ENCODE results near the gene NDFIP1. TPM values are rescaled to one million over a fixed set of nuclear protein-coding genes. Genes with fewer than 3 reads are reported as not detected.

NDFIP1 gene
- total RNA-seq, 4 donors from 2014 or later: 53.2 to 124 (median 89.0) TPM

DNA sequence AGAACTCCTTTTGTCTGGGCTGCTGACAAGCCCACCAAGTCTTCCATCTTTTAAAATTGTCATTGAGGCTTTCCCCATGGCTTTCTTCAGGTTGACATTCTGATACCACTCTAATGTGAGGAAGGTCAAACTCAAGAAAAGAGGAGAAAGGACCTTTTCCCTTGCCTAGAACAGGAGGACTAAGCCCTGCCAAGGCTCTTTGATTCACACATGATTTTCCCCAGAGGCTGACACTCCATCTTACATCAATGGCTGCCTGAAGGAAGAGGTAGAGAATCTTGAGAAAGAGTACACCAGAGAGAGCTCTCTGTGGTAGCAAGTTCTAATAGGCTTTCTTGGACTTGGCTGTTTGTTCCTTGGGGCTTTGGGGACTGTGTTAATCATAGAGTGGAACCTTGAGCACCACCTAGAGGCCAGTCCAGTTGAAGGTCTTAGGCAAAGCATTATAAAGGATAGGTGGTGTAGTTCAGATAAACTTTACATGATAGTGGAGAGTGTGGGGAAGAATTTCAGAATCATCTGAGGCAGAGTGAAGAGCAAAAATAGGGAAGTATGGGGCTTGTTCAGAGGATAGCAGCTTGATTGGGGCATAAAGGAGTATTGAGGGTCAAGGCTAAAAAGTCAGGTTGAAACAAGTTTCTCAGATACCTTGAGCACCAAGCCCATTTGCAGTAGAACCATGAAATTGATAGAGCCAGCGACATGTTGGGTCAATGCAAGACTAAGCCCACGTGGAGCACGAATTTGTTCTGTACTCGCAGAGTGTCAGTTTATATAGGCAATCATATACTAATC lies 36.7 kb downstream of the NDFIP1 start:
- peak; percentile 42 to 56 for DNase-seq
- H3K36me3 ChIP-seq: no peaks in the 10 kb centered on the region
- H3K4me3 ChIP-seq: no peak overlapping the region
- no peaks in the 10 kb centered on the region for H3K4me1 ChIP-seq
- no peaks in the 10 kb centered on the region for H3K27me3 ChIP-seq
- no peak for TF ChIP-seq POLR2A (IDR thresholded peaks at IDR 0.05)
- TF ChIP-seq, protein P1, sequence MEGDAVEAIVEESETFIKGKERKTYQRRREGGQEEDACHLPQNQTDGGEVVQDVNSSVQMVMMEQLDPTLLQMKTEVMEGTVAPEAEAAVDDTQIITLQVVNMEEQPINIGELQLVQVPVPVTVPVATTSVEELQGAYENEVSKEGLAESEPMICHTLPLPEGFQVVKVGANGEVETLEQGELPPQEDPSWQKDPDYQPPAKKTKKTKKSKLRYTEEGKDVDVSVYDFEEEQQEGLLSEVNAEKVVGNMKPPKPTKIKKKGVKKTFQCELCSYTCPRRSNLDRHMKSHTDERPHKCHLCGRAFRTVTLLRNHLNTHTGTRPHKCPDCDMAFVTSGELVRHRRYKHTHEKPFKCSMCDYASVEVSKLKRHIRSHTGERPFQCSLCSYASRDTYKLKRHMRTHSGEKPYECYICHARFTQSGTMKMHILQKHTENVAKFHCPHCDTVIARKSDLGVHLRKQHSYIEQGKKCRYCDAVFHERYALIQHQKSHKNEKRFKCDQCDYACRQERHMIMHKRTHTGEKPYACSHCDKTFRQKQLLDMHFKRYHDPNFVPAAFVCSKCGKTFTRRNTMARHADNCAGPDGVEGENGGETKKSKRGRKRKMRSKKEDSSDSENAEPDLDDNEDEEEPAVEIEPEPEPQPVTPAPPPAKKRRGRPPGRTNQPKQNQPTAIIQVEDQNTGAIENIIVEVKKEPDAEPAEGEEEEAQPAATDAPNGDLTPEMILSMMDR (IDR thresholded peaks at IDR 0.05): peak; percentile 46 to 60 (median 54)
- intact Hi-C loops (cut with DNase I; ENCODE audit: low total_unique reads): loop anchor here (5.0 kb wide), 1 partner anchor 153 kb away; no protein-coding TSS in a partner anchor
- H3K27ac ChIP-seq: no peak overlapping the region
- H3K9me3 ChIP-seq: no peaks in the 10 kb centered on the region

DNA sequence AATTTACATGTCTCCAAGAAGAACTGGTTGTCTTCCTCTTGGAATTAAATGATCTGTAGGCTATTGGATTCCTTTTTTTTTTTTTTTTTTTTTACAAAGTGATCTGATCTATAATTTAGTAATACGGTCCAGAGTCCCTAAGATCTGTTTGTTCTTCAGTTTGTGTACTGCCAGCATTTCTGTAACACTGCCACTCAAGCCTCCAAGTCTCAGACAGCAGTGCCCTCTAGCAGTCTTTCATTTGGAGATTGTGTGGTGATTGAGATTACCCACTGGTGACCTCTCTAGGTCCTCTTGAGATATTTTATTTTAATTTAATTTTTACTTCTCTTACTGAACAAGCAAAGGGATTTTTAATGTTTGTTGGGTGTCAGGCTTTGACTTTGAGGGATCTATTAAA lies 40.8 kb downstream of the NDFIP1 start:
- Histone ChIP-seq H3K4me1 (no peaks in the 10 kb centered on the region), H3K27ac (no peak overlapping the region), H3K9me3 (no peaks in the 10 kb centered on the region), H3K27me3 (no peaks in the 10 kb centered on the region), H3K36me3 (no peaks in the 10 kb centered on the region), H3K4me3 (no peak overlapping the region)
- no peak for DNase-seq
- intact Hi-C loops (cut with DNase I; ENCODE audit: low total_unique reads): loop anchor here (5.0 kb wide), 1 partner anchor 157 kb away; no protein-coding TSS in a partner anchor
- TF ChIP-seq, protein P1 (IDR thresholded peaks at IDR 0.05): no peak
- no peak for TF ChIP-seq POLR2A (IDR thresholded peaks at IDR 0.05)

DNA sequence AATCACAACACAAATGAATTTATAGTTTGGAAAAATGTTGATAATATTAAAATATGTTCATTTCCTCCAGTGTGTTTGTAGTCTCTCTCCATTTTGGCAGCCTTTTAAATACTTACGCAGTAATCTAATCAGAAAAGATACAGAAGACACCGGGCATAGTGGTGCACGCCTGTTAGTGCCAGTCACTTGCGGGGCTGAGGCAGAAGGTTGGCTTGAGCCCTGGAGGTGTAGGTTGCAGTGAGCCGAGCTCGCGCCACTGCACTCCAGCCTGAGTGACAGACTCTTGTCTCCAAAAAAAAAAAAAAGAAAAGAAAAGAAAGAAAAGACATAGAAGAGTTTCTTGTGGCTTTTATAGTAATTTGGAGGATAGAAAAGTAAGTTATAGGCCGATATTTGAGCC lies 41.9 kb downstream of the NDFIP1 start:
- Histone ChIP-seq H3K9me3 (no peaks in the 10 kb centered on the region), H3K27ac (no peak overlapping the region), H3K27me3 (no peaks in the 10 kb centered on the region), H3K4me1 (no peaks in the 10 kb centered on the region), H3K36me3 (no peaks in the 10 kb centered on the region), H3K4me3 (no peak overlapping the region)
- intact Hi-C loops (cut with DNase I; ENCODE audit: low total_unique reads): no loop called here
- TF ChIP-seq, protein P1 (IDR thresholded peaks at IDR 0.05): no peak
- TF ChIP-seq POLR2A (IDR thresholded peaks at IDR 0.05): no peak
- no peak for DNase-seq

DNA sequence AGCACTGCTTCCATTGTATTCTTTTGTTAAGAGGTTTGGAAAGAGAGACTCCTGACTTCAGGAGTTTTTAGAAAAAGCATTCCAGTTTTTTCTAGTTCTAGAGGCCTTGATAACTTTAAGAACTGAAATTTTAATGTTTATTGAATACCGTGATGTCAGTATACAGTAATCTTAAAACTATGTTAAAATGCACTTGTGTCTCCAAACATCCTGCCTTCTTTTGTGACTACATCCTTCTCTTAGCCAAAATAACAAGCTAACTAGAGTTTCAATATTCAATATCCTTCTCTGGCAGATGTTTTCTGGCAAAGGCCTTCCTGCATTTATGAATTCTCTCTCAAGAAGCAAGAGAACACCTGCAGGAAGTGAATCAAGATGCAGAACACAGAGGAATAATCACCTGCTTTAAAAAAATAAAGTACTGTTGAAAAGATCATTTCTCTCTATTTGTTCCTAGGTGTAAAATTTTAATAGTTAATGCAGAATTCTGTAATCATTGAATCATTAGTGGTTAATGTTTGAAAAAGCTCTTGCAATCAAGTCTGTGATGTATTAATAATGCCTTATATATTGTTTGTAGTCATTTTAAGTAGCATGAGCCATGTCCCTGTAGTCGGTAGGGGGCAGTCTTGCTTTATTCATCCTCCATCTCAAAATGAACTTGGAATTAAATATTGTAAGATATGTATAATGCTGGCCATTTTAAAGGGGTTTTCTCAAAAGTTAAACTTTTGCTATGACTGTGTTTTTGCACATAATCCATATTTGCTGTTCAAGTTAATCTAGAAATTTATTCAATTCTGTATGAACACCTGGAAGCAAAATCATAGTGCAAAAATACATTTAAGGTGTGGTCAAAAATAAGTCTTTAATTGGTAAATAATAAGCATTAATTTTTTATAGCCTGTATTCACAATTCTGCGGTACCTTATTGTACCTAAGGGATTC lies 43.1 kb downstream of the NDFIP1 start:
- Histone ChIP-seq H3K4me3 (no peak overlapping the region), H3K4me1 (no peaks in the 10 kb centered on the region), H3K9me3 (no peaks in the 10 kb centered on the region), H3K27ac (no peak overlapping the region), H3K27me3 (no peaks in the 10 kb centered on the region), H3K36me3 (no peaks in the 10 kb centered on the region)
- no peak for TF ChIP-seq POLR2A (IDR thresholded peaks at IDR 0.05)
- TF ChIP-seq, protein P1 (IDR thresholded peaks at IDR 0.05): peak; percentile 66 to 81 (median 76)
- peak; percentile 27 to 49 for DNase-seq
- intact Hi-C loops (cut with DNase I; ENCODE audit: low total_unique reads): no loop called here

DNA sequence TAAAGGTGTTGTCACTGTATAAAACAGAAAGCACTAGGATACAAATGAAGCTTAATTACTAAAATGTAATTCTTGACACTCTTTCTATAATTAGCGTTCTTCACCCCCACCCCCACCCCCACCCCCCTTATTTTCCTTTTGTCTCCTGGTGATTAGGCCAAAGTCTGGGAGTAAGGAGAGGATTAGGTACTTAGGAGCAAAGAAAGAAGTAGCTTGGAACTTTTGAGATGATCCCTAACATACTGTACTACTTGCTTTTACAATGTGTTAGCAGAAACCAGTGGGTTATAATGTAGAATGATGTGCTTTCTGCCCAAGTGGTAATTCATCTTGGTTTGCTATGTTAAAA lies 43.8 kb downstream of the NDFIP1 start:
- H3K4me1 ChIP-seq: no peaks in the 10 kb centered on the region
- intact Hi-C loops (cut with DNase I; ENCODE audit: low total_unique reads): no loop called here
- no peaks in the 10 kb centered on the region for H3K9me3 ChIP-seq
- DNase-seq: no peak
- no peak overlapping the region for H3K4me3 ChIP-seq
- no peak for TF ChIP-seq POLR2A (IDR thresholded peaks at IDR 0.05)
- TF ChIP-seq, protein P1 (IDR thresholded peaks at IDR 0.05): no peak
- H3K36me3 ChIP-seq: no peaks in the 10 kb centered on the region
- H3K27me3 ChIP-seq: no peaks in the 10 kb centered on the region
- no peak overlapping the region for H3K27ac ChIP-seq

Data from uterus (tissue), 4 donors.